ENCODE measurements around the gene CCNY.

CCNY gene

DNA sequence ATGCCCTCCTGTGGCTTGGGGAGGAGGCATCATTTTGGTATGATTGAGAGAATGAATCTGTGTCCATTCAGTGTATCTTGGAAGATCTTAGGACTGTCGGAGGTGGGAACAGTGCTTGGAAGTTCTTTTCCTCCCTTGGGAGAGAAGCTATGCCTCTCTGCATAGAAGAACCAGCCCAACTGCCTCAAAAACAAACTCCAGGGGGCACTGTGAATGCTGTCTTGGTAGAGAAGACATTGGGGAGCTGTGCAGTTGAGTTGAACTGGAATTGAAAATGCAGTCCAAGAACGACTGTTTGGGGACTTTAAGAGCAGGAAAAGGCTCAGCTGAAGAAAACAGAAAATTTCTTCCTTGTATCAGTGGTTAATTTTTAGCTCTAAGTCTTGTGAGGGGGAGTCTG, 263.9 kb downstream of the CCNY start:
- FAIRE-seq = no peak

DNA sequence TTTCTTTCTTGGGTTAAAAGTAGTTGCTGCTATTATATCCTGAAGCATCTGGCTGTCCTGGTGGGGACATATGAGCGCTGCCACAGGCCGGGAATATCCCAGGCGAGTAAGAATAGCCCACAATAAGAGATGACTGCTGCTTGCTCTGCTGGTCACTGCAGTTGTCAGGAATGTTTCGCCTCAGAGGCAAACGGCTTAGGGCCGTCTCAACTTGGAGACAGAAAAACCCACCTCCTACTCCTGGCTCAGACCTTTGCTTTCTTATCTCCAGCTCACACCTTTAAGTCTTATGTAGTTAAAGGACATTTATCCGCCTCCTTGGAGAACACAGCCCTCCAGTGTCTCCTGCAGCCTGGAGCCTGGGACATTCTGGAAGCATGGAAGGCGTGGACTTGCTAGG, 268.9 kb downstream of the CCNY start, which contains the start of gene GJD4:
Gene GJD4 (plus strand): TSS at position 151 of the 400 bp plus-strand sequence. CDS start 227 bp downstream, at position 378.
- no peak for FAIRE-seq

DNA sequence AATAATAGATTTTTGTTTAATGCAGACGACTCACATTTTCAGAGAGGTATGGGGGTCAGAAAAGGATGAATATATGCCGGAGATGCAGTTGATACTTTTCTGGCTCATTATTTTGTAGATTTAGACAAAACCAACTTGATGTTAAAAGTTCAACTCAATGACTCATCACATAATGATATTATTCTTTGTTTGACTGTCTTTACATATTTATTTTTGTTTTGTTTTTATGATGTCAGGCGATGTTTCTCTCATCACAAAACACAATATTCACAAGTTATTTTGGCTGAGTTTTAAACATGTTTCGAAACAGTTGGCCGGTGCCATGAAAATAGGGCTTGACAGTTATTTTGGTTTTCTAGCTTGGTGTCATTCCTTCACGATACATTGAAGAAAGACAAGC, 270.1 kb downstream of the CCNY start:
- FAIRE-seq = no peak

DNA sequence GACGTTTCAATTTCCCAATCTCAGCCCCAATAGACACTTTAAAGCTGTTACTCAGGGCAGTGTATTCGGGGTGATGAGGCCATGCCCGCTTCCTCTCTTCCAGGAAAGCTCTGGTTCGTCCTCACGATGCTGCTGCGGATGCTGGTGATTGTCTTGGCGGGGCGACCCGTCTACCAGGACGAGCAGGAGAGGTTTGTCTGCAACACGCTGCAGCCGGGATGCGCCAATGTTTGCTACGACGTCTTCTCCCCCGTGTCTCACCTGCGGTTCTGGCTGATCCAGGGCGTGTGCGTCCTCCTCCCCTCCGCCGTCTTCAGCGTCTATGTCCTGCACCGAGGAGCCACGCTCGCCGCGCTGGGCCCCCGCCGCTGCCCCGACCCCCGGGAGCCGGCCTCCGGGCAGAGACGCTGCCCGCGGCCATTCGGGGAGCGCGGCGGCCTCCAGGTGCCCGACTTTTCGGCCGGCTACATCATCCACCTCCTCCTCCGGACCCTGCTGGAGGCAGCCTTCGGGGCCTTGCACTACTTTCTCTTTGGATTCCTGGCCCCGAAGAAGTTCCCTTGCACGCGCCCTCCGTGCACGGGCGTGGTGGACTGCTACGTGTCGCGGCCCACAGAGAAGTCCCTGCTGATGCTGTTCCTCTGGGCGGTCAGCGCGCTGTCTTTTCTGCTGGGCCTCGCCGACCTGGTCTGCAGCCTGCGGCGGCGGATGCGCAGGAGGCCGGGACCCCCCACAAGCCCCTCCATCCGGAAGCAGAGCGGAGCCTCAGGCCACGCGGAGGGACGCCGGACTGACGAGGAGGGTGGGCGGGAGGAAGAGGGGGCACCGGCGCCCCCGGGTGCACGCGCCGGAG, 271.4 kb downstream of the CCNY start:
- no peak for FAIRE-seq

DNA sequence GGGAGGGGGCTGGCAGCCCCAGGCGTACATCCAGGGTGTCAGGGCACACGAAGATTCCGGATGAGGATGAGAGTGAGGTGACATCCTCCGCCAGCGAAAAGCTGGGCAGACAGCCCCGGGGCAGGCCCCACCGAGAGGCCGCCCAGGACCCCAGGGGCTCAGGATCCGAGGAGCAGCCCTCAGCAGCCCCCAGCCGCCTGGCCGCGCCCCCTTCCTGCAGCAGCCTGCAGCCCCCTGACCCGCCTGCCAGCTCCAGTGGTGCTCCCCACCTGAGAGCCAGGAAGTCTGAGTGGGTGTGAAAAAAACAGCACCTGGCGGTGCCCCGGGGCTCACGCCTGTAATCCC, 272.0 kb downstream of the CCNY start:
- no peak for FAIRE-seq

DNA sequence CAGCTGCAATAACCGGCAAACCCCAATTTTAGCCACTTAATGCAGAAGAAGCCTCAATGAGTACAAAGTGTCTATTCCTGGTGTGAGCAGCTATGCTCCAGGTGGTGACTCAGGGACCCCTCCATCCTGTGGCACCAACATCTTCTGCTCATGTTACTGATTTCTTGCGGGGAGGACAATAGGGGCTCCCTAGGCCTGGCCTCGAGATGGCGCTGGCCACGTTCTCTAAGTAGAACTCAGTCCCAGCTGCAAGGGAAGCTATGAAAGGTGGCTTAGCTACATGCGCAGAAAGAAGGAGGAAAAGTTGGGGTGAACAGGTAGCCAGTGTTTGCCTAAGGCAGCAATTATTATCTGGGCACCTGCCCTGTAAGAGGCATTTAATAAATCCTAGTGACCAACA, 275.4 kb downstream of the CCNY start:
- no peak for FAIRE-seq

DNA sequence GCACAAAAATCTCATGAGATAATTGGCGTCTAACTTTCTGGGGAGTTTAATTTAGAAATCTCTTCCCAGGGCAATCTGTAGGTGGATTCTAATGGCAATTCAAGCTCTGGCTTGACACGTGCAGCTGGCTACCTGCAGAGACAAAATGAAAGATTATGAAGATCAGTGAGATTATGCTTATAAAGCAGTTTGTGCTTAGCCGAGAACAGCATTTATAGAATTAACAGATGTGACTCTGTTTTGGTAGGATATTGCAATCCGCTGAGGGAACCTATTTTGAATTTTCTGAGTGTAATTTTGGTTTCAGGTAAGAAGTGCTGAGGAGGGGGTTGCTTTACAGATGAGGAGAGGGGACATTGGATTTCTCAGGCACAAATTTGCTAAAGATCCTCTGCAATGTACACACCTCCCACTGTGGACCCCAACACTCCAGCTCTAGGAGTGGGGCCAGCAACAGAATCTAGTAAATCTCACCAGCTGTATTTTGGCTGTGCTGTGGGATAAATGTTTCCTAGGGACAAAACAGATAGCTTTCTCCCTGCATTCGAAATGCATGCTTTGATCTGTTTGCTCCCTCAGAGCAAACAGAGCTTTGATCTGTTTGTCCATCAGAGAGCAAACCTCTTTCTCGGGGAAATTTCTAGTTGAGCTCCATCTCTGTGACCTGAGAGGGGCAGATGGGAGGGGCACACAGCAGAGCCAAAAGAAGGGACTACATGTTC, 276.2 kb downstream of the CCNY start:
- no peak for FAIRE-seq

DNA sequence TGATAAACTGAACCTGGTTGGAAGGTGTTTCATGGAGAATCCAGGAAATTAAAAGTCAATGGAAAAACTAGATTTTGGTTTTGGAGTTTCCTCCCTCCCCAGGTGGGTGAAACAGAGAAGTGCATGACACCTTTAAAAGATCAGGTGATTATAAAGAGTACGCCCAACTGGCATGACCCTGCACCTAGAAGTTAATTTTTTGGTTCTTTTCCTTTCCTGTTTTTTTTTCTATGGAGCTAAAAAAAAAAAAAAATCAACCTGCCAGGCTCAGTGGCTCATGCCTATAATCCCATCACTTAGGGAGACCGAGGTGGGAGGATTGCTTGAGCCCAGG, 276.8 kb downstream of the CCNY start:
- FAIRE-seq = no peak

DNA sequence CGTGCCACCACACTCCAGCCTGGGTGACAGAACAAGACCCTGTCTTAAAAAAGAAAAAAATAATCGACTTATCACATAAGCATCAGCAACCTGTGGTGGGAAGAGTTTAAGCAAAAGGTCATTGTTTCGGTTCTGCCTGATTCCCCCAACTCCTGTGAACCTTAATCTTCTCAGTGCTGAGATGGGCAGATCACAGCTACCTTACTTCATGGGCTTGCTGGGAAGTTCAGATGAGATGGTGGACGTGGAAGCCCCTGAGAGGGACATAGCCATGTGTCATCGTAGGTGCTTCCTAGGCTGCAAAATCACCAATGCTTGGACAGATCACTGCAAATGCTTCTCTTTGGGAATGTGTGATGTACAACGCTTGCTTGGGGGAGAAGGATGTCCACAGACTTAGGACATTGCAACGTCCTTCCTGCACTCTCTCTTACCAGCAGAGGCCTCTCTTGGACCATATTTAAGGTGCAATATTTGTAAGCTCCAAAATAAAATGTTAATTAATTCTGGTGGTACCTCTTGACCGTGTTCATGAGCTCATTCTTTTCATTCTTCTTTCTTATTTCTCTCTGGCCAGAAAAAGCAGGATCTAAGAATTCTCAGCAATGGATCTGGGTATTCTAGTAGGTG, 277.4 kb downstream of the CCNY start:
- FAIRE-seq = no peak

DNA sequence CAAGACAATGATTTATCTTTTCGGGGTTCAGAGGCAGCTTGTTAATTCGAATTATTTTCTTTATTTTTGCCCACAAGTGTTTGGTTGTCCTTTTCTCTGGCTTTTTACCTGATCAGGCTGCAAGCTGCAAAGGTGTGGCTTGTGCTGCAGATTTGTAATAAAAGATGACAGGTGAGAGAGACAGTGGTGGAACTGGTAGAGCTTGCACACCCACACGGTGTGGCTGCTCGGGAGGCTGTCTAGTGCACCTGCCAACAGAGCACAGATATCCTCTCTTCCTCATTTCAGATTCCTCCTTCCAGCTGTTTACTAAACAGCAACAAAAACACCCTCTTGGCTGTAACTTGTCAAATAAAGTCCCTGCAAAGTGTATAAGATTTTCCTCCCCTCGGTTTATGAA, 278.0 kb downstream of the CCNY start:
- no peak for FAIRE-seq

Data from islet of Langerhans (tissue), 1 donor.